ENCODE data around the gene KCNQ2.

GRCh38 chr20:63432577-63433325 is 39.7 kb downstream of the KCNQ2 start:
- TF ChIP-seq POLR2A (IDR thresholded peaks at IDR 0.05) = no peak
- TF ChIP-seq, protein P1, sequence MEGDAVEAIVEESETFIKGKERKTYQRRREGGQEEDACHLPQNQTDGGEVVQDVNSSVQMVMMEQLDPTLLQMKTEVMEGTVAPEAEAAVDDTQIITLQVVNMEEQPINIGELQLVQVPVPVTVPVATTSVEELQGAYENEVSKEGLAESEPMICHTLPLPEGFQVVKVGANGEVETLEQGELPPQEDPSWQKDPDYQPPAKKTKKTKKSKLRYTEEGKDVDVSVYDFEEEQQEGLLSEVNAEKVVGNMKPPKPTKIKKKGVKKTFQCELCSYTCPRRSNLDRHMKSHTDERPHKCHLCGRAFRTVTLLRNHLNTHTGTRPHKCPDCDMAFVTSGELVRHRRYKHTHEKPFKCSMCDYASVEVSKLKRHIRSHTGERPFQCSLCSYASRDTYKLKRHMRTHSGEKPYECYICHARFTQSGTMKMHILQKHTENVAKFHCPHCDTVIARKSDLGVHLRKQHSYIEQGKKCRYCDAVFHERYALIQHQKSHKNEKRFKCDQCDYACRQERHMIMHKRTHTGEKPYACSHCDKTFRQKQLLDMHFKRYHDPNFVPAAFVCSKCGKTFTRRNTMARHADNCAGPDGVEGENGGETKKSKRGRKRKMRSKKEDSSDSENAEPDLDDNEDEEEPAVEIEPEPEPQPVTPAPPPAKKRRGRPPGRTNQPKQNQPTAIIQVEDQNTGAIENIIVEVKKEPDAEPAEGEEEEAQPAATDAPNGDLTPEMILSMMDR (IDR thresholded peaks at IDR 0.05) = no peak
- no peak for TF ChIP-seq POLR2AphosphoS5 (IDR thresholded peaks at IDR 0.05)
- TF ChIP-seq EP300 (IDR thresholded peaks at IDR 0.05) = no peak
